COR-L47 (cell line): ENCODE data around the gene AVL9.
A peak's percentile ranks its signal among the peaks of the same experiment; 100 is the strongest.
"Not testable (repeated sequence)": the region's sequence is repeated elsewhere in the genome, so short reads cannot be mapped to it uniquely, and the experiment has no call there.

ENCODE experiments used
- DNase-seq: peaks from one replicate; lab custom pipeline; 2025; lab: John Stamatoyannopoulos, UW

Gene AVL9

GRCh38 chr7:32495298-32496051, at the start of gene AVL9:
Gene AVL9 (plus strand): TSS chr7:32495489. CDS start chr7:32495710, 221 bp downstream.
- DNase-seq = peak; percentile 91

GRCh38 chr7:32447218-32447617, 48.1 kb upstream of the AVL9 start:
- DNase-seq = no peak

- DNase-seq = no peak
Measured at GRCh38 chr7:32453341-32454011, 41.8 kb upstream of the AVL9 start.

- no peak for DNase-seq
Measured at GRCh38 chr7:32458025-32458424, 37.3 kb upstream of the AVL9 start.

- no peak for DNase-seq
Measured at GRCh38 chr7:32459788-32460187, 35.5 kb upstream of the AVL9 start.

- no peak for DNase-seq
Measured at GRCh38 chr7:32461484-32461883, 33.8 kb upstream of the AVL9 start.

- DNase-seq = no peak
Measured at GRCh38 chr7:32462451-32462850, 32.8 kb upstream of the AVL9 start.

- no peak for DNase-seq
Measured at GRCh38 chr7:32462977-32463376, 32.3 kb upstream of the AVL9 start.

- not testable (repeated sequence) for DNase-seq
Measured at GRCh38 chr7:32464641-32465416, 30.5 kb upstream of the AVL9 start.

- DNase-seq = not testable (repeated sequence)
Measured at GRCh38 chr7:32470004-32470403, 25.3 kb upstream of the AVL9 start.

- DNase-seq = no peak
Measured at GRCh38 chr7:32470871-32471270, 24.4 kb upstream of the AVL9 start.

GRCh38 chr7:32472015-32472414, 23.3 kb upstream of the AVL9 start:
- no peak for DNase-seq

- DNase-seq = no peak
Measured at GRCh38 chr7:32474008-32474407, 21.3 kb upstream of the AVL9 start.

GRCh38 chr7:32476816-32477648, 18.3 kb upstream of the AVL9 start:
- no peak for DNase-seq

- DNase-seq = no peak
Measured at GRCh38 chr7:32477649-32477980, 17.7 kb upstream of the AVL9 start.

- DNase-seq = peak; percentile 27
Measured at GRCh38 chr7:32479574-32480200, 15.6 kb upstream of the AVL9 start.

GRCh38 chr7:32481176-32481575, 14.1 kb upstream of the AVL9 start:
- DNase-seq = no peak

GRCh38 chr7:32481921-32482320, 13.4 kb upstream of the AVL9 start:
- no peak for DNase-seq

- DNase-seq = no peak
Measured at GRCh38 chr7:32489788-32490126, 5.5 kb upstream of the AVL9 start.

- DNase-seq = peak; percentile 94
Measured at GRCh38 chr7:32490127-32490796, 5.0 kb upstream of the AVL9 start, which contains the start of gene LSM5. Gene LSM5 (minus strand): TSS chr7:32490380. CDS start chr7:32490365, 15 bp downstream.

- DNase-seq = no peak
Measured at GRCh38 chr7:32494946-32495297, 367 bp upstream of the AVL9 start.
